HepG2 (cell line): ENCODE data around the gene ARL16. TPM values are rescaled to one million over a fixed set of nuclear protein-coding genes. Genes with fewer than 3 reads are reported as not detected.

ENCODE experiments used
- ARID2 ChIP-seq: sonication (generic); formaldehyde crosslinking; IDR thresholded peaks from 2 replicates; pipeline ENCODE4 v1.8.1; 2022; ENCODE audit warnings: mild to moderate bottlenecking, missing genetic modification reagents, borderline replicate concordance
- FOSL2 ChIP-seq: sonication (generic); formaldehyde crosslinking; IDR thresholded peaks from 2 replicates; pipeline ENCODE4 v1.4.0; 2020; ENCODE audit warnings: missing genetic modification reagents
- FOXO1 ChIP-seq: sonication (generic); formaldehyde crosslinking; IDR thresholded peaks from 2 replicates; pipeline ENCODE4 v1.4.0; 2020; ENCODE audit warnings: missing genetic modification reagents
- GLI4 ChIP-seq: sonication (generic); formaldehyde crosslinking; IDR thresholded peaks from 2 replicates; pipeline ENCODE4 v1.5.1; 2020; ENCODE audit warnings: missing genetic modification reagents, mild to moderate bottlenecking, moderate library complexity, borderline replicate concordance
- GZF1 ChIP-seq: sonication (generic); formaldehyde crosslinking; IDR thresholded peaks from 2 replicates; pipeline ENCODE4 v1.5.1; 2020; ENCODE audit warnings: mild to moderate bottlenecking, missing genetic modification reagents
- IRF2 ChIP-seq: IDR thresholded peaks from 2 replicates; pipeline ENCODE4 v1.6.1; 2018; ENCODE audit warnings: missing genetic modification reagents, missing compliant biosample characterization
- MAFF ChIP-seq: IDR thresholded peaks from 2 replicates; pipeline ENCODE4 v1.6.1; 2011; ENCODE audit warnings: low read depth, low read length, improper control_type of control experiment
- MXD4 ChIP-seq: IDR thresholded peaks from 2 replicates; pipeline ENCODE4 v1.6.1; 2016; ENCODE audit warnings: mild to moderate bottlenecking, missing biosample characterization, missing genetic modification reagents
- PHB2 ChIP-seq: fragments of 450-650 bp; IDR thresholded peaks from 2 replicates; pipeline ENCODE4 v1.6.1; 2018; ENCODE audit not compliant: partially characterized antibody
- PHF5A ChIP-seq: IDR thresholded peaks from one replicate; pipeline ENCODE4 v1.6.1; 2018; ENCODE audit warnings: low read depth, missing genetic modification reagents; ENCODE audit not compliant: unreplicated experiment
- TCF7L2 ChIP-seq: IDR thresholded peaks from 2 replicates; pipeline ENCODE4 v1.6.1; 2011; ENCODE audit warnings: mild to moderate bottlenecking, low read depth, low read length, moderate library complexity
- ZGPAT ChIP-seq: IDR thresholded peaks from 2 replicates; pipeline ENCODE4 v1.6.1; 2016; ENCODE audit warnings: mild to moderate bottlenecking
- ZNF224 ChIP-seq: sonication (generic); formaldehyde crosslinking; IDR thresholded peaks from 2 replicates; pipeline ENCODE4 v1.5.0; 2020; ENCODE audit warnings: mild to moderate bottlenecking, missing genetic modification reagents
- ZNF251 ChIP-seq: sonication (generic); formaldehyde crosslinking; IDR thresholded peaks from 2 replicates; pipeline ENCODE4 v1.9.0; 2021; ENCODE audit warnings: mild to moderate bottlenecking, missing genetic modification reagents
- ZNF343 ChIP-seq: sonication (generic); formaldehyde crosslinking; IDR thresholded peaks from 2 replicates; pipeline ENCODE4 v1.4.0; 2020; ENCODE audit warnings: mild to moderate bottlenecking, missing genetic modification reagents
- ZNF512 ChIP-seq: sonication (generic); formaldehyde crosslinking; IDR thresholded peaks from 2 replicates; pipeline ENCODE4 v1.4.0; 2020; ENCODE audit warnings: mild to moderate bottlenecking, missing genetic modification reagents
- ZNF512B ChIP-seq: sonication (generic); formaldehyde crosslinking; IDR thresholded peaks from 2 replicates; pipeline ENCODE4 v1.5.1; 2020; ENCODE audit warnings: missing genetic modification reagents, mild to moderate bottlenecking, borderline replicate concordance
- ZNF563 ChIP-seq: sonication (generic); formaldehyde crosslinking; IDR thresholded peaks from 2 replicates; pipeline ENCODE4 v1.8.0; 2022; ENCODE audit warnings: mild to moderate bottlenecking, moderate library complexity, missing genetic modification reagents
- ZNF569 ChIP-seq: sonication (generic); formaldehyde crosslinking; IDR thresholded peaks from 2 replicates; pipeline ENCODE4 v1.5.0; 2020; ENCODE audit warnings: mild to moderate bottlenecking, missing genetic modification reagents, moderate library complexity, borderline replicate concordance
- ZSCAN25 ChIP-seq: sonication (generic); formaldehyde crosslinking; IDR thresholded peaks from 2 replicates; pipeline ENCODE4 v1.8.0; 2022; ENCODE audit warnings: mild to moderate bottlenecking, missing genetic modification reagents
- polyA plus RNA-seq, 8 experiments: library from polyadenylated mRNA; depleted of rRNA in 3 of 8; stranded (reverse) in 7 of 8; unstranded in 1 of 8; fragments of >200 nt; fragmentation: Illumina TruSeq in 4 of 8; extraction: Trizol in 4 of 8; gene quantifications; 2 replicates each; pipeline versions ENCODE4 v1.2.1 to v1.2.3, GENCODE V29; 2011 to 2016; ENCODE audit warnings: low read depth in 4 of 8, missing spikeins in 1 of 8, mixed read lengths in 1 of 8; ENCODE audit not compliant: insufficient read depth in 1 of 8
- total RNA-seq, 5 experiments: library from RNA; depleted of rRNA; stranded (reverse); fragments of >200 nt; fragmentation: Illumina TruSeq; extraction: Trizol; gene quantifications; 2 replicates each; pipeline ENCODE4 v1.2.3, GENCODE V29; 2016; ENCODE audit warnings: low read depth in 1 of 5
- TF ChIP-seq, protein P1 (sequence below): sonication (generic); formaldehyde crosslinking; IDR thresholded peaks from 2 replicates; pipeline ENCODE4 v1.8.1; 2023; ENCODE audit warnings: mild to moderate bottlenecking, missing genetic modification reagents

The ARL16 gene
- total and polyA plus RNA-seq, 2 of the 13 experiments (the other 11 are each of a cell fraction or from before 2014, with no cell fraction given) = 20.8 to 30.8 TPM

DNA sequence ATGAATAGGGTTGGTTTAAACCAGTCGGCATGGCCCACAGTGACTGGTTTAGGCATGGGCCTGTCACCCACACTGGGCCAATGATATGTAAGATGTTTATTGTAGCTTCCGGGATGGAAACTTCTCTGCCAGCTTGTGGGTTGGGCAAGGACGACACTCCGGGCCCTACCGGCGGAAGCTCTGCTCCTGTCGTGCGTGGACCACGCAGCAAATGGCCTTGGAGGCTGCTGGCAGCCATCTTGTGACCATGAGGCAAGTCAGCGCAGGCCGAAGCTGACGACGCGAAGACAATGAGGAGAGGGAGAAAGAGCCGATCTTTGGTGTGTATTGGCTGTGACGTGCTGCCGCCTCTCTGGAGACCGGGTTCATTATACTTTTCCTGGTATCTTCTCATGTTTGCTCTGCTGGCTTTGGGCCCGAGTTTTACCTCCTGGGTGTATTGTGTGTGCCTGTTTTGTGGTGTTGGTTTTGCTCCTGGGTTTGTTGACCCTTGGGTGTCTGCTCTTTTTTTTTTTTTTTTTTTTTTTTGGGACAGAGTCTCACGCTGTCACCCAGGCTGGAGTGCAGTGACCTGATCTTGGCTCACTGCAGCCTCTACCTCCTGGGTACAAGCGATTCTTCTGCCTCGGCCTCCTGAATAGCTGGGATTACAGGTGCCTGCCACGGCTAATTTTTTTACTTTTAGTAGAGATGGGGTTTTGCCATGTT, 43.9 kb upstream of the ARL16 start (continued):
- TF ChIP-seq TCF7L2 (no peak), FOSL2 (CRISPR knock-in tag) (peak; percentile 79), ZNF343 (peak; percentile 92; the same call in 1 of the 2 replicates), ZGPAT (CRISPR knock-in tag) (peak; percentile 98), ZNF224 (CRISPR knock-in tag) (peak; percentile 98), PHB2 (no peak), PHF5A (no peak), ZNF251 (CRISPR knock-in tag) (peak; percentile 98), ZNF512 (CRISPR knock-in tag) (peak; percentile 69; the same call in 1 of the 2 replicates), GLI4 (CRISPR knock-in tag) (peak; percentile 94), ZNF512B (CRISPR knock-in tag) (peak; percentile 94; the same call in 1 of the 2 replicates), GZF1 (CRISPR knock-in tag) (peak; percentile 95), ZSCAN25 (CRISPR knock-in tag) (peak; percentile 88; the same call in 1 of the 2 replicates), IRF2 (CRISPR knock-in tag) (peak; percentile 95), FOXO1 (CRISPR knock-in tag) (peak; percentile 75; the same call in 1 of the 2 replicates), ARID2 (CRISPR knock-in tag) (0 out of 2 replicates have a peak, but pooled peaks have one; percentile 24), MXD4 (peak; percentile 98), ZNF569 (0 out of 2 replicates have a peak, but pooled peaks have one; percentile 62), MAFF (no peak), ZNF563 (CRISPR knock-in tag) (peak; percentile 98)
- TF ChIP-seq, protein P1, sequence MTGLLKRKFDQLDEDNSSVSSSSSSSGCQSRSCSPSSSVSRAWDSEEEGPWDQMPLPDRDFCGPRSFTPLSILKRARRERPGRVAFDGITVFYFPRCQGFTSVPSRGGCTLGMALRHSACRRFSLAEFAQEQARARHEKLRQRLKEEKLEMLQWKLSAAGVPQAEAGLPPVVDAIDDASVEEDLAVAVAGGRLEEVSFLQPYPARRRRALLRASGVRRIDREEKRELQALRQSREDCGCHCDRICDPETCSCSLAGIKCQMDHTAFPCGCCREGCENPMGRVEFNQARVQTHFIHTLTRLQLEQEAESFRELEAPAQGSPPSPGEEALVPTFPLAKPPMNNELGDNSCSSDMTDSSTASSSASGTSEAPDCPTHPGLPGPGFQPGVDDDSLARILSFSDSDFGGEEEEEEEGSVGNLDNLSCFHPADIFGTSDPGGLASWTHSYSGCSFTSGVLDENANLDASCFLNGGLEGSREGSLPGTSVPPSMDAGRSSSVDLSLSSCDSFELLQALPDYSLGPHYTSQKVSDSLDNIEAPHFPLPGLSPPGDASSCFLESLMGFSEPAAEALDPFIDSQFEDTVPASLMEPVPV (CRISPR knock-in tag) = 0 out of 2 replicates have a peak, but pooled peaks have one; percentile 46
